WTC11 (cell line): ENCODE data around the gene GPX1. TPM values are rescaled to one million over a fixed set of nuclear protein-coding genes. Genes with fewer than 3 reads are reported as not detected.

Experiments used
- ATAC-seq: fragments of 200-7000 bp; cut with Tn5 transposase; 2 replicates; pipeline ENCODE4 v1.10.0; 2021; ENCODE audit warnings: mild to moderate bottlenecking, moderate library complexity
- CTCF ChIA-PET: fragments of 300-600 bp; sonication (Branson Sonifier 250); formaldehyde crosslinking; loops from one replicate; lab custom pipeline; 2021; ENCODE audit warnings: antibody characterized with exemption; lab: Charles Lee
- POLR2A ChIA-PET: fragments of 350-600 bp; sonication (Branson Sonifier 250); formaldehyde crosslinking; loops from one replicate; lab custom pipeline; 2021; ENCODE audit warnings: antibody characterized with exemption; lab: Charles Lee
- DNase-seq: peaks from one replicate; pipeline ENCODE4 v3.0.0; 2021; ENCODE audit warnings: low spot score
- H3K27ac Mint-ChIP-seq: 2 replicates; pipeline ENCODE4 v1.8.0; 2021; ENCODE audit warnings: mixed read lengths
- H3K27me3 Mint-ChIP-seq: 2 replicates; pipeline ENCODE4 v1.8.0; 2021; ENCODE audit warnings: low read depth, mild to moderate bottlenecking, moderate library complexity, mixed read lengths
- H3K36me3 Mint-ChIP-seq: 2 replicates; pipeline ENCODE4 v1.8.0; 2021; ENCODE audit warnings: mixed read lengths
- H3K4me1 Mint-ChIP-seq: 2 replicates; pipeline ENCODE4 v1.8.0; 2022; ENCODE audit warnings: mixed read lengths
- H3K4me3 Mint-ChIP-seq: 2 replicates; pipeline ENCODE4 v1.8.0; 2021; ENCODE audit warnings: mild to moderate bottlenecking, moderate library complexity, mixed read lengths
- H3K9me3 Mint-ChIP-seq: 2 replicates; pipeline ENCODE4 v1.8.0; 2021; ENCODE audit warnings: mixed read lengths
- ARID4B ChIP-seq: sonication (generic); formaldehyde crosslinking; IDR thresholded peaks from 2 replicates; pipeline ENCODE4 v1.8.0; 2023; ENCODE audit warnings: missing genetic modification reagents, mild to moderate bottlenecking, borderline replicate concordance
- CREM ChIP-seq: sonication (generic); formaldehyde crosslinking; IDR thresholded peaks from 2 replicates; pipeline ENCODE4 v1.8.1; 2022; ENCODE audit warnings: mild to moderate bottlenecking, missing genetic modification reagents, moderate library complexity
- E2F4 ChIP-seq: sonication (generic); formaldehyde crosslinking; IDR thresholded peaks from 2 replicates; pipeline ENCODE4 v1.8.1; 2022; ENCODE audit warnings: low read depth, mild to moderate bottlenecking, moderate library complexity, missing genetic modification reagents, borderline replicate concordance
- HMGA2 ChIP-seq: fragments of 250-450 bp; sonication (Bioruptor Pico); IDR thresholded peaks from 2 replicates; pipeline ENCODE4 v1.4.0; 2021; ENCODE audit warnings: mild to moderate bottlenecking, moderate library complexity
- JAZF1 ChIP-seq: fragments of 250-450 bp; sonication (Bioruptor Pico); IDR thresholded peaks from 2 replicates; pipeline ENCODE4 v1.9.0; 2021; ENCODE audit warnings: moderate library complexity, mild to moderate bottlenecking, inconsistent platforms
- MYBL2 ChIP-seq: sonication (generic); formaldehyde crosslinking; IDR thresholded peaks from 2 replicates; pipeline ENCODE4 v1.8.1; 2023; ENCODE audit warnings: mild to moderate bottlenecking, moderate library complexity, missing genetic modification reagents
- NFE2L1 ChIP-seq: sonication (generic); formaldehyde crosslinking; IDR thresholded peaks from 2 replicates; pipeline ENCODE4 v1.8.1; 2023; ENCODE audit warnings: missing genetic modification reagents
- NR2C2 ChIP-seq: sonication (generic); formaldehyde crosslinking; IDR thresholded peaks from 2 replicates; pipeline ENCODE4 v1.8.0; 2022; ENCODE audit warnings: mild to moderate bottlenecking, missing genetic modification reagents
- PREB ChIP-seq: sonication (generic); formaldehyde crosslinking; IDR thresholded peaks from 2 replicates; pipeline ENCODE4 v1.8.1; 2022; ENCODE audit warnings: mild to moderate bottlenecking, missing genetic modification reagents, moderate library complexity, borderline replicate concordance
- TEAD1 ChIP-seq: sonication (generic); formaldehyde crosslinking; IDR thresholded peaks from 2 replicates; pipeline ENCODE4 v1.8.0; 2022; ENCODE audit warnings: mild to moderate bottlenecking, missing genetic modification reagents
- USF2 ChIP-seq: sonication (generic); formaldehyde crosslinking; IDR thresholded peaks from 2 replicates; pipeline ENCODE4 v1.8.1; 2023; ENCODE audit warnings: mild to moderate bottlenecking, missing genetic modification reagents, moderate library complexity
- ZNF232 ChIP-seq: sonication (generic); formaldehyde crosslinking; IDR thresholded peaks from 2 replicates; pipeline ENCODE4 v1.8.0; 2022; ENCODE audit warnings: mild to moderate bottlenecking, missing genetic modification reagents
- ZNF317 ChIP-seq: sonication (generic); formaldehyde crosslinking; IDR thresholded peaks from 2 replicates; pipeline ENCODE4 v1.8.1; 2023; ENCODE audit warnings: low read depth, mild to moderate bottlenecking, moderate library complexity, missing genetic modification reagents, borderline replicate concordance
- ZNF416 ChIP-seq: fragments of 250-450 bp; sonication (Bioruptor Pico); IDR thresholded peaks from 2 replicates; pipeline ENCODE4 v1.9.0; 2021; ENCODE audit warnings: mild to moderate bottlenecking, inconsistent platforms
- ZNF425 ChIP-seq: fragments of 250-450 bp; sonication (Bioruptor Pico); conservative IDR thresholded peaks from 2 replicates; pipeline ENCODE4 v1.9.0; 2021; ENCODE audit warnings: mild to moderate bottlenecking
- total RNA-seq: library from RNA; stranded (reverse); gene quantifications from 3 replicates; pipeline ENCODE4 v1.2.3, GENCODE V29; 2021

GPX1 gene
- total RNA-seq, 1 experiment from 2014 or later = 323 TPM

GRCh38 chr3:49401766-49402165 lies 43.6 kb upstream of the GPX1 start:
- no peak for TF ChIP-seq CREM (CRISPR knock-in tag)
- no peak for TF ChIP-seq USF2
- no peak for TF ChIP-seq ZNF232
- no peak for TF ChIP-seq HMGA2 (CRISPR knock-in tag)
- no peak for TF ChIP-seq ZNF425 (CRISPR knock-in tag)
- TF ChIP-seq ZNF317 (CRISPR knock-in tag) = no peak
- TF ChIP-seq E2F4 (CRISPR knock-in tag) = no peak
- no peak for TF ChIP-seq NR2C2 (CRISPR knock-in tag)
- no peak for TF ChIP-seq JAZF1 (CRISPR knock-in tag)
- TF ChIP-seq ZNF416 = no peak
- no peak for TF ChIP-seq MYBL2 (CRISPR knock-in tag)
- TF ChIP-seq TEAD1 (CRISPR knock-in tag) = no peak
- ChIA-PET POLR2A (no interaction called here), CTCF (no interaction called here)
- DNase-seq = no peak
- peaks cover 29% of the 10 kb centered on the region for H3K4me1 Mint-ChIP-seq
- no peaks in the 10 kb centered on the region for H3K27me3 Mint-ChIP-seq
- no peak for ATAC-seq
- H3K4me3 Mint-ChIP-seq = no peak overlapping the region
- peak overlapping the region; percentile 91 for H3K27ac Mint-ChIP-seq
- H3K36me3 Mint-ChIP-seq = peaks cover 24% of the 10 kb centered on the region; the same call in 1 of the 2 replicates
- no peaks in the 10 kb centered on the region for H3K9me3 Mint-ChIP-seq

- H3K27ac Mint-ChIP-seq = no peak overlapping the region; the same call in 1 of the 2 replicates
- DNase-seq = no peak
- ChIA-PET CTCF (no interaction called here), POLR2A (interaction anchor here (1.1 kb wide), 1 partner anchor 16 kb away, joined by 3 read pairs; no protein-coding TSS in a partner anchor)
- no peaks in the 10 kb centered on the region for H3K9me3 Mint-ChIP-seq
- H3K36me3 Mint-ChIP-seq = peaks cover 36% of the 10 kb centered on the region
- H3K4me3 Mint-ChIP-seq = no peak overlapping the region
- TF ChIP-seq ARID4B (CRISPR knock-in tag) (no peak), NFE2L1 (CRISPR knock-in tag) (no peak), PREB (CRISPR knock-in tag) (no peak)
- H3K4me1 Mint-ChIP-seq = peaks cover 15% of the 10 kb centered on the region
- ATAC-seq = no peak
- H3K27me3 Mint-ChIP-seq = no peaks in the 10 kb centered on the region
These were observed 41.3 kb upstream of the GPX1 start for GRCh38 chr3:49399461-49399860.
